ENCODE measurements around the gene CD200. TPM values are rescaled to one million over a fixed set of nuclear protein-coding genes. Genes with fewer than 3 reads are reported as not detected.

The CD200 gene
- total and polyA plus RNA-seq, 11 donors, result 0.26 to 23.9 (median 0.81) TPM

DNA sequence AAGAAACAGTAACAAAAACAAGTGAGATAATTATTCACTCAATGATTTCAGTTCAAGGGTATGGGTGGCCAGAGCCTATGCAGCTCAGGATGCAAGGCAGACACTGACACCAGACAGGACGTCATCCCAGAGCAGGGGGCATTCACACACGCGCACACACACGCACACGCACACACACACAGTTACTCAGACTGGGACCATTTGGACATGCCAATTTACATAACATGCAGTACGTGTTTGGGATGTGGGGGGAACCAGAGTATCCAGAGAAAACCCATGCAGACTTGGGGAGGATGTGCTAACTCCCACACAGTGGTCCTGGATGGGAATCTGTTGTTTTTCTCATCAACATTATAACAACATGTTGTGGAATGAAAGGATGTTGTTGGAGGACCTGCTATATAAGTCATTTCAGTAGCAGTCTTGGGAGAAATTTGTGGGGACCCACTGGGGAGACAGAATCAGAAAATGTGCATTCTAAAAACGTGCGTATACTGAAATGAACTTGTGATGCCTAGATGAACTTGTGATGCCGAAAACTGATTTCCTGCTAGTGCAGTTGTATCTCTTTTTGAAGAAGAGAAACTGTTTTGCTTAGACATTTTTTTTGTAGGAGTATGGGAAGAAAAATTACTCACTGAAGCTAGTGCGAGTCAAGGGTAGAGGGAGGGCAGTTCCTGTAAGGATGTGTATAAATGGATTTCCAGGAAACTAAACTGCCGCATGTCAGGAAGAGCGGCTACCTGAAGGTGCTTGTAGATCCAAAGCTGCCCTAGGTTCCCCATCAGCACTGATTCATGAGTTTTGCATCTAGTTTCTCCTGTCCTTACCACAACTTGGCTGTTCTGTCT lies 25.2 kb downstream of the CD200 start:
- Histone ChIP-seq H3K4me1 (peaks cover 0 to 24% (median 0%) of the 10 kb centered on the region in 12 donors), H3K4me3 (peak overlapping the region in 11 of 12 donors; percentile 21 to 59 (median 51)), H3K27ac (peak overlapping the region; percentile 46 to 90 (median 84)), H3K36me3 (peaks cover 0 to 5% (median 0%) of the 10 kb centered on the region in 9 donors), H3K9me3 (no peaks in the 10 kb centered on the region), H3K27me3 (no peaks in the 10 kb centered on the region)
- TF ChIP-seq, protein P1, sequence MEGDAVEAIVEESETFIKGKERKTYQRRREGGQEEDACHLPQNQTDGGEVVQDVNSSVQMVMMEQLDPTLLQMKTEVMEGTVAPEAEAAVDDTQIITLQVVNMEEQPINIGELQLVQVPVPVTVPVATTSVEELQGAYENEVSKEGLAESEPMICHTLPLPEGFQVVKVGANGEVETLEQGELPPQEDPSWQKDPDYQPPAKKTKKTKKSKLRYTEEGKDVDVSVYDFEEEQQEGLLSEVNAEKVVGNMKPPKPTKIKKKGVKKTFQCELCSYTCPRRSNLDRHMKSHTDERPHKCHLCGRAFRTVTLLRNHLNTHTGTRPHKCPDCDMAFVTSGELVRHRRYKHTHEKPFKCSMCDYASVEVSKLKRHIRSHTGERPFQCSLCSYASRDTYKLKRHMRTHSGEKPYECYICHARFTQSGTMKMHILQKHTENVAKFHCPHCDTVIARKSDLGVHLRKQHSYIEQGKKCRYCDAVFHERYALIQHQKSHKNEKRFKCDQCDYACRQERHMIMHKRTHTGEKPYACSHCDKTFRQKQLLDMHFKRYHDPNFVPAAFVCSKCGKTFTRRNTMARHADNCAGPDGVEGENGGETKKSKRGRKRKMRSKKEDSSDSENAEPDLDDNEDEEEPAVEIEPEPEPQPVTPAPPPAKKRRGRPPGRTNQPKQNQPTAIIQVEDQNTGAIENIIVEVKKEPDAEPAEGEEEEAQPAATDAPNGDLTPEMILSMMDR (IDR thresholded peaks at IDR 0.05), result no peak
- no peak for TF ChIP-seq POLR2A (IDR thresholded peaks at IDR 0.05)
- ATAC-seq (peak in 3 of 4 donors; percentile 29 to 77 (median 74)), DNase-seq (peak in 3 of 5 donors; percentile 33 to 42 (median 36))
- 46 to 65% (median 55%) methylated on average over 12 of the region's 12 CpGs for WGBS, 4 donors
- intact Hi-C loops (cut with DNase I), result no loop called here

DNA sequence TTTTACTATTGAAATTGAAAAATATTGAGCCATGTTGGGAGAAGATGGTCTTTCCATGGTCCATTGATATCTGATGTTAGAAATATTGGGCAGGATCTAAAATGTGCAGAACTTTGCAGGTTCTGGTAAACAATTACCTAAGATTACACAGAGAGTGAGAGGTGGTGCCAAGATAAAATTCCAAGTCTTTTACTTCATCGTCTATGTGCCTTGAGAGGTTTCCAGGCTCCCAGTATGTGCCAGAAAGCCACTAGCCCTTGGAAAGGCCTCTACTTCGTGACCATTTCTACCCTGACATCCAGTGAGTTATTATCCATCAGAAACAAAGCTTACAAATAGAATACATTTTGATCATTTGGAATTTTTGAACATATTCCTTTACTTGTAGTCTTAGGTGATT lies 27.6 kb downstream of the CD200 start:
- DNase-seq, result no peak
- Histone ChIP-seq H3K27ac (peak overlapping the region; percentile 19 to 90 (median 84)), H3K36me3 (peaks cover 0 to 5% (median 0%) of the 10 kb centered on the region in 9 donors), H3K4me3 (peak overlapping the region; percentile 0 to 59 (median 48)), H3K4me1 (peaks cover 0 to 32% (median 4%) of the 10 kb centered on the region in 12 donors), H3K27me3 (no peaks in the 10 kb centered on the region), H3K9me3 (no peaks in the 10 kb centered on the region)
- ATAC-seq, result peak; percentile 29 to 64 (median 54)
- 42 to 54% (median 47%) methylated on average over 2 of the region's 2 CpGs for WGBS, 4 donors
- peak in 1 of 2 donors; percentile 42 for TF ChIP-seq POLR2A (IDR thresholded peaks at IDR 0.05)
- TF ChIP-seq, protein P1 (IDR thresholded peaks at IDR 0.05), result no peak
- intact Hi-C loops (cut with DNase I), result no loop called here

DNA sequence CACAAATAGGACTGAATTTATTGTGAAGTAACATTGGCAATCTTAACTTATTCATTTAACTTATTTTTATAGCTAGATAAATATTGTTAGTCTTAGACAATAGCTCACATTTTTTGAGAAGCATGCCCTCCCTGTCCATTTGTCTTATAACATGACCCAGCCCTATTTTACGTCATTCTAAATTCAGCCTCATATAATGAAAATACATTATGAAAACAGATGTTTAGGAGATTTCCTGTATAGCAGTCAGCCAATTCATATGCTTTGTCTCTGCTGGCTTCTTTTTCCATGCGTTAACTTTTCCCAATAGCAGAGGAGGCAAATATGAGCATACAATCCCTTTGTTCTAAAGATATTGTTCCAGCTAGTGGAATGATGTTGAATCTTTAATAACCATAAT lies 29.3 kb downstream of the CD200 start:
- Histone ChIP-seq H3K4me3 (peak overlapping the region in 11 of 12 donors; percentile 20 to 59 (median 51)), H3K9me3 (no peaks in the 10 kb centered on the region), H3K4me1 (peaks cover 0 to 33% (median 4%) of the 10 kb centered on the region in 12 donors), H3K27ac (peak overlapping the region; percentile 19 to 90 (median 84)), H3K27me3 (no peaks in the 10 kb centered on the region), H3K36me3 (peaks cover 0 to 5% (median 0%) of the 10 kb centered on the region in 9 donors)
- intact Hi-C loops (cut with DNase I), result no loop called here
- ATAC-seq (peak in 2 of 4 donors; percentile 21 to 50), DNase-seq (no peak)
- no peak for TF ChIP-seq POLR2A (IDR thresholded peaks at IDR 0.05)
- TF ChIP-seq, protein P1 (IDR thresholded peaks at IDR 0.05), result no peak
- 63 to 68% (median 65%) methylated on average over 2 of the region's 2 CpGs for WGBS, 4 donors

DNA sequence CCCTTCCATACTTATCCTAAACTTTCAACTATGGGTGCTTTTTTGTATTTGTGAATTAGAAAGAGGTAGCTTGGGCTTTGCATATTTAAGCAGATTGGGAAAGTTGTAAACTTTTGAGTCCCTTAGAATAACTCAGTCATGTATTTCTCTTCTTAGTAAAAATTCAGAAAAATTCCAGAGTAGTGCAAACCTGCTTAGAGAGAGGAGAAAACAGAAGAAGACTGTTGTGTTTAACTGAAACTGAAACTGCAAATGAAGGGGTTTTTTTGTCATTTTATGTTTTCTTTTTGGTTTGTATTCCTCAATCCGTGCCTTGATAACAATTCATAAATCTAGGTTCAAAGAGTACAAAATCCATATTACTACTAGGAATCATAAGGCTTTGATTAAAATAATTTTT lies 31.3 kb downstream of the CD200 start:
- H3K4me1 ChIP-seq, result peaks cover 0 to 26% (median 4%) of the 10 kb centered on the region in 12 donors
- H3K27me3 ChIP-seq, result no peaks in the 10 kb centered on the region
- intact Hi-C loops (cut with DNase I), result no loop called here
- DNase-seq (no peak), ATAC-seq (no peak)
- no peak overlapping the region for H3K4me3 ChIP-seq
- 47 to 61% (median 57%) methylated on average over 1 of the region's 1 CpG for WGBS, 4 donors
- H3K9me3 ChIP-seq, result no peaks in the 10 kb centered on the region
- TF ChIP-seq, protein P1 (IDR thresholded peaks at IDR 0.05), result no peak
- no peak for TF ChIP-seq POLR2A (IDR thresholded peaks at IDR 0.05)
- H3K27ac ChIP-seq, result peak overlapping the region in 8 of 12 donors; percentile 26 to 86 (median 64)
- H3K36me3 ChIP-seq, result peaks cover 0 to 5% (median 0%) of the 10 kb centered on the region in 9 donors

Measured in heart left ventricle (tissue), 16 donors.